Measurements from ENCODE around the gene NEUROG1.
A peak's percentile ranks its signal among the peaks of the same experiment; 100 is the strongest.
"Not testable (repeated sequence)": the region's sequence is repeated elsewhere in the genome, so short reads cannot be mapped to it uniquely, and the experiment has no call there.

NEUROG1 gene

DNA sequence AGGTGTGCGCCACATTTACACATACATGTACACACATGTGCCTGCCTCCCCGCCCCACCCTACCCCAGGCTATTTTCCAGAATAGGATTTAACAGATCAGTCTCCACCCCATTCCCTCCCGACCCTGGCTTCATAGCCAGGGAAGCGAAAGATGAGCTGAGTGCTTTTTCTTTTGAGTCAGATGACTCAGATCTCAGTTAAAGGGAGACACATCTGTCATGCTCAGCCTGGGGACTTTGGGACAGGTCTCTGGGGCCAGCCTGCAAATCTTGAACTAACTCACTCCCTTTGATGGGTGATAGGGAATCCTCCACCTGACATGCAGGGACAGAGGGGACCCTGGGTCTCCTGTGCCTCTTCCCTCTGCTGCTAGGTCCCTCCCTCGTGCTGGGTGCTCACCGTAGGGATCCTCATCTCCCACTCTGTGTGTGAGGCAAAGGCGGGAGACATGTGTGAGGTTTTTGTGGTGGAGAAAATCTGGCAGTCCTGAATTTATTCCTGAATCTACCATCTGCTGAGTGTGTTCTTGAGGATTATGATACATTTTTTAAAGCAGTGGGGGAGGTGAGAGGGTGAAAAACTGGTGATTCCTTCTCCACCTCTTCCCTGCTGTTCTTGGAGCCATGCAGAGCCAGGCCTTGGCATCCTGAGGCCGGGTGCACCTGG lies 37.7 kb downstream of the NEUROG1 start:
- FAIRE-seq (no peak), DNase-seq (ENCODE audit: insufficient read length, low spot score) (no peak)

- DNase-seq (ENCODE audit: insufficient read length, low spot score) = not testable (repeated sequence)
- FAIRE-seq = peak; percentile 26
Measured at GRCh38 chr5:135495531-135495930, 40.2 kb downstream of the NEUROG1 start.

DNA sequence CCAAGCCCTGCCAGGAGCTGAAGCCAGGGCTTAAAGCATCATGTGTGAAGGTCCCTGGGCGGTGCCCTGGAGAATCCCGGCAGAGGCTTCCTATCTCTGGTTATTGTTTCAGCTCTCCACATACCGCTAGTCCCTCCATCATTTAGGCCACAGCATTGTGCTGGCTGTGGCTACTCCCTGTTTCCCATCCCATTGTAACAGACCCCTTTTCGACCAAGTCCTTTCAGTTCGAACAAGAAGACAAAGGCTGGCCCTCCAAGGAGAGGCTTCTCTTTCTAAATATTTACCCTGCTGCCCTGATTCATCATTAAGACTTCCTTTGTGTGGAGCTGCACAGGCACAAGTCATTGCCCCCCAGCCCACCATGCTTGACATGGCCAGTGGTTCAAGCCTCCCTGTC lies 41.6 kb downstream of the NEUROG1 start:
- DNase-seq (ENCODE audit: insufficient read length, low spot score) (no peak), FAIRE-seq (no peak)

DNA sequence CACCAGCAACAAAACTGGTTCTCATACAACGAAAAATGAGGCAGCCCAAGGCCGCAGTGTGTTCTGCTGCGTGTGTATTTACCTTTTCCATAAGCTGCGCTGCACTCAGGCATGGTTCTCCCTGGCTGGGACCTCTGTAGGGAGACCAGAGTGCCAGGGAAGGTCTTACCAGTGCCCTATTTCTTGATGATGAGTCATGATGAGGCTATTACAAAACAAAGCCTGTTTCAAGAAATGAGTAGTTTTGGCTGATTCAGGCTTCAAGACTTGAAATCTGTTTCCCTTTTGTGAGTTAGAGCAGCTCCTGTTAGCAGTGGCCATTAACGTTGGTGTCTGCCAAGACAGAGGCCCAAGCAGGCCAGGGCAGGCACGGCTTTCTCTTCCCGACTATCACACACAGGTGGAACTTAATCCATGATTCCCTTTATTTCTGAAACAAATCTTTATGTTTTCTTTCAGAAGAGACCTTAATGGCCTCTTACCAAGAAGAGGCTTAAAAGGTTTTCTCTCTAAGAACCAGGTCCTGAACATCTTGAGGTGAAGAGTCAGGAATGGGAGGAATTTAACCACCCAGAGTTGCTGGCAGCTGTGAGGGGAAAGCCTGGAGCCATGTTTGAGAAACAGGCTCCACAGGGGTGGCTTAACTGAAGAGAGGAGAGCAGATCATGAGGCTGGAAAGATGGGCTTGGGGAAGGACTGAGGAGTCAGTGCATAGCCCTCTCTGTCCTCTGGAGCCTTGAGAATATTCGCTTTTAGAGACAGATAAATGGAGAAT lies 42.2 kb downstream of the NEUROG1 start:
- DNase-seq (ENCODE audit: insufficient read length, low spot score) (peak; percentile 62), FAIRE-seq (no peak)

DNA sequence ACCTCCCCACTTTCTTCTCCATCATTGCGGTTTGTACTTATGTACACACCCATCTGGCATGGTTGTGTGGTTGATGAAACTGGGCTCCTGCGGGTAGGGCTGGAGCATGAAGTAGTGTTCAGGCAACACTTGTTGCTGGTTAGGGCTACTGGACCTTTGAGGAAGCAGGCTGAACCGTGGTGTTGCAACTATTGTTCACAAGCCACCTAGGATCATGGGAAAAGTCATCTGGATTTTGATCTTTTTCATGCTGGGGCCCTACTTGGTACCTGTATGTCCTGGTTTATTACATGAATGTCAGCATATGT lies 43.5 kb downstream of the NEUROG1 start:
- DNase-seq (ENCODE audit: insufficient read length, low spot score) (no peak), FAIRE-seq (no peak)

DNA sequence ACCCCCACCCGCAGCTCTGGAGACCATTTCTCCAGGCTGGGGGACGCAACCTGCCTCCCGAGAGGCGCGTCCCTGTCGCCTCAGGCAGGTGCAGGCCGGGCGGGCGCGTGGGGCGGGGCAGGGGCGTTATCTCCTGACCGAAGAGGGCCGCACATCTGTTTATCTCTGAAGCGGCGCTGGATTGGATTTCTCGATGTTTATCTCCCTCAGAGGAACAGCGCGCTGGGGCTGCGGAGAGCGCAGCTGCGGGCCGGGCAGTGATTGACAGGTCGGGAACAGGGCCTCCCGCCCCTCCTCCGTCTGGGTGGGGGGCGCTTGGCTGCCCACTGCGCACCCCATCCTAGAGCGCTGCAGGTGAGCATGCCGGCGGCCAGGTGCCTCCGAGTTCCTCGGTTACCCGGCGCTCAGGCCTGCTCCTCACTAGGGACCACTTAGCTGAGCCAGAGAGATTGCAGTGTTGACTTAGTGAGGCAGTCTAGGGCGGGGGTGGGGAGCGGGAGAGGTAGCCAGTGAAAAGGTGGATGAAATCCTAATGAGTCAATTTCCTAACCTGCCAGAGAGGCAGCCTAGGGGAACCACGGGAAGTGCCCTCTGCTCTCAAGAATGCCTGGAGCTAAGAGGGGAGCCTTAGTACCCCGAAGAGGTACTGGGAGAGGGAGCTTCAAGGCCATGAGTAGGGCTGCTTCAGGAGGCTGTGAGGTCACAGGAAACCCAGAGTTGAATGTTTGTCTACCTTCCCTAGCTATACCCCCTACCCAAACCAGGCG lies 44.0 kb downstream of the NEUROG1 start:
- FAIRE-seq (no peak), DNase-seq (ENCODE audit: insufficient read length, low spot score) (no peak)

DNA sequence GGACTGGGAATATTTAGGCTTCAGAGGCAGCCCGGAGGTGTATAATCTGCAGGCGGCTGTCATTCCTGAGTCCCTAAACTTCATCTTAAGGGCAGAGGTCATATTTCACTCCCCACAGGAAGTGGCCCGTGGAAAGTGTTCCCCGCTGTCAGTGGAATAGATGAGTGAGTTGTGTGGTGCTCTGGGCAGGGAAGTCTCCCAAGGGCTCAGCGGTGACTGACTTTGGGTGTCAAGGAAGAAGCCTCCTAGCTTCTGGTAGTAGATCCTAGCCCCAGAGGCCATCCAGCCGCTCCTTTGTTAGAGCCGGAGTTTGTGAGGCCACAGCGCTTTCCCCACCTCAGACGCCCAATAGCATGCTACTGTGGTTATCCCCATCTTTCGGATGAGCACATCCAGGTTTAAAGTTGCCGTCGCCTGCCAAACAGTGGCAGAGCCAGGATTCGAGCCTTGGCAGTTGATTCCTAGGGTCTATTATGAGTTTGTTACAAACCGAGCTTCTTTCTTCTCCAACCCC lies 44.7 kb downstream of the NEUROG1 start:
- no peak for DNase-seq (ENCODE audit: insufficient read length, low spot score)
- no peak for FAIRE-seq

DNA sequence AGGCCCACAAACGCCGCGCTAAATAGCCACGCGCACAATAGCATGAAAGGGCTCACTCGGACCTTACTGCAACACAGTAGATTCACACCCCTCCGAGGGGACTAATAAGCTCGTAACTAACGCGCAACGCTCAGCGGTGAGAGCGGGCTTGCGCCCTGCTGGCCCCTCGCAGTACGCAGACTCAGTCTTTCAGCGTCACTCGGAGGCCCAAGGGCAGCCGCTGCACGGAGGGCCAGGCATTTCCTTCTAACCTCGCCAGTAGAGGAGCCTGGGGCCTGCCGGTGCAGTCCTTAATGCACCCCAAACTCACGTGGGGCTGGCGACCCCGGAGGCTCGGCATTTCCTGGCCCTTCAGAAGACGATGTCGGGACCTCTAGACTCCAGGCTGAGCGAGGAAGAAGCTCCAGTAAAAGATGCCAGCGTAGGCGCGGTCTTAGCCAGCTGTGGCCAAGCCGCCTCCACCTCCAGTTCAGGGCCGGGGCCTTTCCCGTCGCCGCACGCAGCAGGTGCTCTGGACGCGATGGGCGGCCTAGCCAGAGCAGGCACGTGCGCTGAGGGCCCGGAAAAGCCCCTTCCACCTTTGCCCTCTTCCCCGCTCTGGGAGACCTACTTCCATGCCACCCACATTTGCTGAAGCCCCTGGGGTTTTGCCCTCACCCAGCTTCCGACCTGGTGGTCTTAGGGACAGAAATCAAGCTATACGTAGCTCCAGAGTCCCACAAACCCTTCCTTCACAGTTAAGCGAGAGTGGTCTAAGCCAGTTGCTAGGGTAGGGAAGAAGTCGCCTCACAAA lies 45.3 kb downstream of the NEUROG1 start:
- DNase-seq (ENCODE audit: insufficient read length, low spot score) = no peak
- no peak for FAIRE-seq

- no peak for DNase-seq (ENCODE audit: insufficient read length, low spot score)
- FAIRE-seq = no peak
Measured at GRCh38 chr5:135489466-135490244, 46.1 kb downstream of the NEUROG1 start.

GRCh38 chr5:135488727-135489465 lies 46.9 kb downstream of the NEUROG1 start:
- DNase-seq (ENCODE audit: insufficient read length, low spot score) (peak; percentile 84), FAIRE-seq (no peak)

DNA sequence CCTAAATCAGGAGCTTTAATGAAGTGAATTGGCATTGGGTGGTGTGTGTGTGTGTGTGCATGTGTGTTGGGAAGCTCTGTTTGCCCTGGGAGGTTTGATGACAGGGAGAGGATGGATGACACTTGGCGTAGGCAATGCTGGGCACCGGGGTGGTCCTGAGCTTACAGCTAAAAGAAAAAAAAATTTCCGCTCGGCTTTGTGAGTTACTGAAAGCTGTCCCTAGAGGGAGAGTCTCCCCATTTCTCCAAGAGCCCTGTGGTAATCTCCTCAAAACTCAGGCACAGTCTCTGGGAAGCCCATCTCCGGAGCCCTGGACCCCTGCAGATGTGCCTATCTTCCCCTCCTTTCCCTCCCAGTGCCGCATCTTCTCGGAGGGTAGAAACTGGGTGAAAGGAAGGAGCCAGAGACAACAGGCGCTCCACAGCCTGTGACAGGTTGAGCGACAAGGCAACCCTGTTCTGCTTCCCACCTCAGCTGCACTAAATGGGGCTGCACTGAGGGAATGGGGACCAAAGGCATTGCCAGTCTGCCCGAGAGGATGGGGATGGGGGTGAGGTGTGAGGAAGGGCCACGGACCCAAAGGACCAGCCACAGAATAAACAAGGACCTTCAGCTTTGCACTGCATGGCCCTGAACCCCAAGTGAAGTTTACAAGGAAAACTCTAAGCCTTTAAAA lies 47.8 kb downstream of the NEUROG1 start:
- DNase-seq (ENCODE audit: insufficient read length, low spot score) (peak; percentile 28), FAIRE-seq (no peak)

DNA sequence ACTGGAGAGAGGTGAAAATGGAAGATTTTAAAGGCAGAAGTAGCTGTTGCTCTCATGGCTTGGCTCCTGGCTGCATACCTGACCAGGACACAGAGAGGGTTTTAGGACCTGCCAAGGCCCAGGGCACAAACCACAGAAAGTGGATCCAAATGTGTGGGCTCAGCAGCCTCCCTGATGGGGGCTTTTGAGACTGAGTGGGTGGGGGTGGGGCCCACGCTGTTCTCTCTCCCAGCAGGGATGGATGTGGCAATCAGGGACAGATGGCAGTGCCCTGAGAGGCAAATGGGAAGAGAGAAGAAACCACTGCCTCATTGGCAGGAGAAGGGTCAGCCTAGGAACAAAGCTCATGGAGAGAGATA lies 48.7 kb downstream of the NEUROG1 start:
- DNase-seq (ENCODE audit: insufficient read length, low spot score) = no peak
- FAIRE-seq = no peak

- DNase-seq (ENCODE audit: insufficient read length, low spot score) = no peak
- FAIRE-seq = no peak
Measured at GRCh38 chr5:135486131-135487036, 49.4 kb downstream of the NEUROG1 start.

DNA sequence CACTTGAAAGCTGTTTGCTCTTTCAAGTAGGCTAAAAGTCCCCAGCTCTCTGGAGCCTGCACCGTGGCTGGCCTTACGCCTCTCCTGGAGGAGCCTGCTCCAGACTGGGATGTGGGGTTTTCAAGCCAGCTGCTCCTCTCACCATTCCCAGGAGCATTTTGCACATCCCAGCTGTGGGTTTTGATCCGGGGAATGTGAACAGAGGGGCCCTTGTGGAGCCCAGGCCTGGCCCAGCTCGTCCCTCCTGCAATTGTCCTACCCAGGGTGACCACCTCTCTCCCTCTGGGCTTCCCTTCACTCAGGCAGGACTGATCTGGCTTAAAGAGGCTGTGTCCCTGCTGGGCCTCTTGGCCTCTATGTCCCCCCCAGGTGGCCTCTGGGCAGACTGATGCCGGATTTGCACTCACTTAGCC lies 51.1 kb downstream of the NEUROG1 start:
- DNase-seq (ENCODE audit: insufficient read length, low spot score) (no peak), FAIRE-seq (no peak)

Measured in HTR-8/SVneo (cell line).